G401 (cell line): ENCODE data around the gene FARP1. TPM values are rescaled to one million over a fixed set of nuclear protein-coding genes. Genes with fewer than 3 reads are reported as not detected.

Experiments used
- DNase-seq: peaks from one replicate; pipeline ENCODE4 v3.0.0-alpha.2; 2015; ENCODE audit warnings: low spot score
- in situ Hi-C: cut with HindIII; loops from 2 replicates; pipeline ENCODE4 v1.10.0; 2016; ENCODE audit warnings: low sequenced_read_pairs, mixed read lengths
- total RNA-seq: library from RNA; depleted of rRNA; stranded (reverse); fragments of >200 nt; shearing (Covaris generic); gene quantifications from 2 replicates; pipeline ENCODE4 v1.2.3, GENCODE V29; 2014

The FARP1 gene
- total RNA-seq, 1 experiment from 2014 or later = 50.3 TPM

GRCh38 chr13:98486412-98486811, 343.5 kb downstream of the FARP1 start:
- no peak for DNase-seq
- in situ Hi-C loops = no loop called here

DNA sequence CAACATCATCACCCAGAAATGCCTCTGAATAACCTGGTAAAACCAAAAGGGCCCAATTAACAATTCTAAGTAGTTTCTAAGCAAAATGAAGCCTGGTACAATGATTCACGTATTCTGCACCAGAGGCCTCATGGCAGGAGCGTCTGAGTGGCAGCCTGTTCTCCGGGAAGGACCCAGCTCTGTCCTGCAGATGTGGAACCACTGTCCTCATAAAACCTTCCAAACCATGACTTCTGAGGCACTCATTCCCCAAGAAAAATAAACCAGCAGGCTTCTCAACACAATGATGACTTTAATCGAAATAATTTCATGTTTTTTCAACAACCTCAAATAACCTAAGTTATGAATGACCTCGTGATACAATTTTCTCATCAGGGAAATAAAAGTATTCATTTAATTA, 344.1 kb downstream of the FARP1 start:
- DNase-seq = no peak
- in situ Hi-C loops = no loop called here

DNA sequence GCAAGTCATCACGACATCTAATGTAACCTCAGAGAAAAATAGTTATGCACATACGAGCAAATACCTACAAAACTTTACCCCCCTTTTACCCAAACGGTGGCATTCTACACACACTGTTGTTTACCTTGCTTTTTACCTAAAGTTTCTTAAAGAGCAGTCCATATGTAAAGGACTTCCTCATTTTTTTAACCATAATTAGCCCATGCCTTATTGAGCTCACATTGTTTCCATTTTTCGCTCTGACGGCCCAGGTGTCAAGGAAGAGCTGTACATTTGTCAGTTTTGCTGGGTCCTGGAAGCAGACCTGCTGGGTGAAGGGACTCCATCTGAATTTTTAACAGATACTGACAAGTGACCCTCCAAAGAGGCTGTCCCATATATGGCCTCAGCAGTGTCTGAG, 344.6 kb downstream of the FARP1 start:
- in situ Hi-C loops = no loop called here
- DNase-seq = no peak

- in situ Hi-C loops = no loop called here
Measured at GRCh38 chr13:98488736-98489135, 345.8 kb downstream of the FARP1 start.

DNA sequence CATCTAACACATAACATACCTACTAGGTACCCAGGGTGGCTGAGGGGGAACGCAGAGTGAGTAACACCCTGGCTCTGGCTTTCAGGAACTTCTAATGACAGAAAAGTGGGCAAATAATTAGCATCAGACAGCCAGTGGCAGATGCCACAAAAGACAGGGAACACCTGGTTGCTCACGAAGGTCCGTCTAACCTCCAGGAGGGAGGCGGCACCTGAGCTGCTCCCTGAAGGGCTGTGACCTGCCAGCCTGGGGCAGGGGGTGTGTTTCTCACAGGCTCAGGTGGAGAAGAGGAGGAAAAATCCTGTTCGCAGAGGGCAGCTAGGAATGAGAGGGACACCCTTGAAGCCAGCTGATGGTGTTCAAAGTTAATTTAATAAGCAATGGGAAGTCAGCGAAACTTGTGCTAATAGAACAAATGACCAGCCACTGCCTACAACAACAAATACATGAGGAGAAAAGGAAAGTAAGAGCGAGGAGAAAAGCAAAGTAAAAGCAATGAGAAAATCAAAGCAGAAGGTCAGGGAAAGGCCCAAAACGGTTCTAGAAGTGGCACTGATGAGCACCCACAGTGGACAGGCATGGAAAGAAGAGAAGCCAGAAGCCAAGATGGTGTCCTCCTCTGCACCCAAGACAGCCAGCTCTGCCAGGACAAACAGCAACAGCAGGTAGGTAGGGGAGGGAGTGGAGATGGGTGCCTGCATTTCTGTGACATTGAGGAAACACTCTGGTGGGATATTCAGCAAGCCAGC, 346.7 kb downstream of the FARP1 start:
- no peak for DNase-seq
- in situ Hi-C loops = no loop called here

More at GRCh38 chr13:98488736-98489135, 345.8 kb downstream of the FARP1 start:
- no peak for DNase-seq

- no peak for DNase-seq
- in situ Hi-C loops = no loop called here
Measured at GRCh38 chr13:98490195-98490836, 347.4 kb downstream of the FARP1 start.

- DNase-seq = no peak
- in situ Hi-C loops = no loop called here
Measured at GRCh38 chr13:98490866-98491265, 348.0 kb downstream of the FARP1 start.

DNA sequence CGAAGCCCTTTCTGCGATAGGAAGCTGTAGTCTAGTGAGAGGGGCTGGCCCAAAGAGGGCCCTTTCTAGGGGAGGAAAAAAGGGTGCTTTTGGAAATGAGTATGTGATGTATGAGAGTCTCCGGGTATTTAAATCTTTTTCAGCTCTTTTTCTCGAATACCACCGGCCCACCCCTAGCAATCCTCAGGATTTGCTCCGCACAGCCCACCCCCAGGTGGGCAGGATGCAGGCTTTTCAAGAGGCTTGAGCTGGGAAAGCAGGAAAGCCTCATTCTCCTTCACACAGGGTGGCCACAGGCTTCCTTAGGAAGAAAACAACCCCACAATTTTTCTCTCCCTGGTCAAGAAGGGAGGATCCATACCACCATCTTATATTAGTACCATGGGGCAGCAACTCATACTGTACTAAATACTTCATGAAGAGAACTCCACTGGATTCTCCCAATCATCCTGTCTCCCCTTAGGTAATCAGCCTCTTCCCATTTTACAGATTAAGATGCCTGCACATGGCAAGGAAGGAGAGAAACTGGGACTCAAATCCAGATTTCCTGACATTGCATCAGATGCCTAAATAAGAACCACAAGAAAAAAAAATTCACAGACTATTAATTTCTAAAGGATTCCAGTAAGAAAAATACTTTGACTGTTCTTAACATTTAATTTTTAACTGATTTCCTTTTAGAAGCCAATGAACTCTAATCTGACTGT, 349.6 kb downstream of the FARP1 start:
- DNase-seq = no peak
- in situ Hi-C loops = no loop called here

- no peak for DNase-seq
- in situ Hi-C loops = no loop called here
Measured at GRCh38 chr13:98493042-98493712, 350.3 kb downstream of the FARP1 start.

DNA sequence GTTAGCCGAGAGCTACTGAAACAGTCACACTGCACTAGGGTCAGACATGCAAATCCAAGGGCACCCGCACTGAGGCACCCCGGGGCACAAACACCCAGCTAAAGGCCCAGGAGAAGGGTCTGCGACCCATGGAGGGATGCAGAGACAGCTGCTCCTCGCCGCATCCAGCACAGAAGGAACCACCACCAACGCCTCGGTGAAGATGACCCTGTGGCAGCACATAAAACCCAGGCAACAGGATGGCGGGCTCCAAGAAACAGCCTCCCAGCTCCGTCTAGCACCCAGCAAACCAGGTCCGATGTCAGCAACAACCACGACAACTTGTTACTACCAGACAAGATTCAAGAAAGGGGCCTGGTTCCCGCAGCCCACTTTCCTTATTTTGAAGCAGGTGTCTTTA, 351.9 kb downstream of the FARP1 start:
- in situ Hi-C loops = no loop called here
- no peak for DNase-seq

GRCh38 chr13:98495627-98496478, 353.0 kb downstream of the FARP1 start:
- in situ Hi-C loops = no loop called here
- no peak for DNase-seq

DNA sequence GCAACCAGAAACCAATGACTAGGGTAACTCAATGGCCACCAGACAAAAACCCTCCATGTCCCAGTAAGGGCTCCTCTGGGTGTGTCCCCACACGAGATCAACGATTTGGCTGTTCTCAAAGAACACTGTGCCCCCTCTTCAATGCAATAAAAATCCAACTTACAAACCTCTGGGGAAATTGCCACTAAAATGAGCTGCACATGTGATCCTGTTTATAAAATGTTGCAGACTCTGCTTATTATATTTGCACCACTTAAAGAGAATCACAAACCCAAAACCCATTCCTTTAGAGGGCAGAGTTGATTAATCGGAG, 353.5 kb downstream of the FARP1 start:
- DNase-seq = no peak
- in situ Hi-C loops = no loop called here

- in situ Hi-C loops = no loop called here
- no peak for DNase-seq
Measured at GRCh38 chr13:98496966-98497365, 354.1 kb downstream of the FARP1 start.

- DNase-seq = no peak
- in situ Hi-C loops = no loop called here
Measured at GRCh38 chr13:98500963-98501421, 358.1 kb downstream of the FARP1 start.

- in situ Hi-C loops = no loop called here
- DNase-seq = no peak
Measured at GRCh38 chr13:98503175-98504028, 360.5 kb downstream of the FARP1 start.

- in situ Hi-C loops = no loop called here
- no peak for DNase-seq
Measured at GRCh38 chr13:98504029-98504351, 361.1 kb downstream of the FARP1 start.

DNA sequence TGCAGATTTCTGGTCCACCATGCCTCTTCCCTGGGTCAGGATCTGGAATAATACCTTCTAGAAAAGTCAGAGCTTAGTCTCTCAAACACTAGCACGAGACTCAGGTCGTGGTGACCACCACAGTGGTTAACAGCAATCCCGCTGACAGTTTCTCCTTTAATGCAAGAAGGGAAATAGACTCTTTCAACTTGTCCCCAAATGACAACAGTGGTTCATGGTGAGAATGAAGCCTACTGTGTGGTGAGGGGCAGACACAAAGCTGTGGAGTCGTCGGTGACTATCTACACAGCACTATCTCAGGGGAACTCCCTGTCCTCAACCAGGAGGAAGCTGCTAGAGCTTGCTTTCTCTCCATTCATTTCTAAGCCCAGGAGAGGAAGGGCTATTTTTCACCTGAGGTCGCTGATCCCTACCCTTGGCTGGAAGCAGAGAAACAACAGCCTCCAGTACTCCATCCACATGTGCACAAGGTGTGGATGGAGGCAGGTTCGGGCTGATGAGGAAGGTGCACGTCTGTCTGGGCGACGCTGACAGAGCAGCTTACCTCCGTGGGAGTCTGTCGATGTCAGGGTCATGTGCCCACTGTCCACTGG, 361.6 kb downstream of the FARP1 start:
- no peak for DNase-seq
- in situ Hi-C loops = no loop called here
